HEK293T (cell line): ENCODE data around the gene KRT5.

Experiments
- CTCF ChIA-PET: fragments of 350-600 bp; formaldehyde crosslinking; extraction: SDS; loops from one replicate; lab custom pipeline; 2021; ENCODE audit warnings: antibody characterized with exemption, inconsistent platforms; lab: Yijun Ruan, JAX
- POLR2A ChIA-PET: fragments of 350-600 bp; formaldehyde crosslinking; extraction: SDS; loops from one replicate; lab custom pipeline; 2020; ENCODE audit warnings: antibody characterized with exemption, inconsistent platforms; lab: Yijun Ruan, JAX
- DNase-seq: peaks from one replicate; pipeline ENCODE4 v3.0.0; 2012; ENCODE audit warnings: mixed read lengths; ENCODE audit errors: extremely low spot score
- ARNT ChIP-seq: fragments of 450-650 bp; IDR thresholded peaks from 2 replicates; pipeline ENCODE4 v1.6.1; 2017; ENCODE audit warnings: mild to moderate bottlenecking
- BHLHE40 ChIP-seq: fragments of 450-650 bp; IDR thresholded peaks from 2 replicates; pipeline ENCODE4 v1.6.1; 2016; ENCODE audit warnings: mild to moderate bottlenecking, moderate library complexity, borderline replicate concordance
- CTBP1 ChIP-seq: fragments of 450-650 bp; IDR thresholded peaks from 2 replicates; pipeline ENCODE4 v1.6.1; 2016; ENCODE audit warnings: borderline replicate concordance
- ELF4 ChIP-seq: fragments of 450-650 bp; IDR thresholded peaks from 2 replicates; pipeline ENCODE4 v1.6.1; 2017; ENCODE audit warnings: antibody characterized with exemption
- FOXA1 ChIP-seq: fragments of 450-650 bp; IDR thresholded peaks from 2 replicates; pipeline ENCODE4 v1.6.1; 2016; ENCODE audit warnings: mild to moderate bottlenecking
- FOXK2 ChIP-seq: fragments of 450-650 bp; IDR thresholded peaks from 2 replicates; pipeline ENCODE4 v1.6.1; 2016; ENCODE audit warnings: mild to moderate bottlenecking
- FOXM1 ChIP-seq: fragments of 450-650 bp; IDR thresholded peaks from 2 replicates; pipeline ENCODE4 v1.6.1; 2017; ENCODE audit warnings: mild to moderate bottlenecking, borderline replicate concordance
- HDGF ChIP-seq: fragments of 450-650 bp; IDR thresholded peaks from 2 replicates; pipeline ENCODE4 v1.6.1; 2017; ENCODE audit warnings: antibody characterized with exemption, borderline replicate concordance
- L3MBTL2 ChIP-seq: fragments of 450-650 bp; conservative IDR thresholded peaks from 2 replicates; pipeline ENCODE4 v1.6.1; 2016; ENCODE audit warnings: mild to moderate bottlenecking
- LEF1 ChIP-seq: fragments of 450-650 bp; IDR thresholded peaks from 2 replicates; pipeline ENCODE4 v1.6.1; 2017; ENCODE audit warnings: mild to moderate bottlenecking, borderline replicate concordance
- NFRKB ChIP-seq: fragments of 450-650 bp; IDR thresholded peaks from 2 replicates; pipeline ENCODE4 v1.6.1; 2016; ENCODE audit warnings: mild to moderate bottlenecking, moderate library complexity
- PKNOX1 ChIP-seq: fragments of 450-650 bp; IDR thresholded peaks from 2 replicates; pipeline ENCODE4 v1.6.1; 2016
- SP1 ChIP-seq: fragments of 450-650 bp; IDR thresholded peaks from 2 replicates; pipeline ENCODE4 v1.6.1; 2017
- SUZ12 ChIP-seq: fragments of 450-650 bp; IDR thresholded peaks from 2 replicates; pipeline ENCODE4 v1.6.1; 2016; ENCODE audit warnings: mild to moderate bottlenecking
- TARDBP ChIP-seq: fragments of 450-650 bp; IDR thresholded peaks from 2 replicates; pipeline ENCODE4 v1.6.1; 2016
- ZNF384 ChIP-seq: fragments of 450-650 bp; IDR thresholded peaks from 2 replicates; pipeline ENCODE4 v1.6.1; 2016

Gene KRT5

DNA sequence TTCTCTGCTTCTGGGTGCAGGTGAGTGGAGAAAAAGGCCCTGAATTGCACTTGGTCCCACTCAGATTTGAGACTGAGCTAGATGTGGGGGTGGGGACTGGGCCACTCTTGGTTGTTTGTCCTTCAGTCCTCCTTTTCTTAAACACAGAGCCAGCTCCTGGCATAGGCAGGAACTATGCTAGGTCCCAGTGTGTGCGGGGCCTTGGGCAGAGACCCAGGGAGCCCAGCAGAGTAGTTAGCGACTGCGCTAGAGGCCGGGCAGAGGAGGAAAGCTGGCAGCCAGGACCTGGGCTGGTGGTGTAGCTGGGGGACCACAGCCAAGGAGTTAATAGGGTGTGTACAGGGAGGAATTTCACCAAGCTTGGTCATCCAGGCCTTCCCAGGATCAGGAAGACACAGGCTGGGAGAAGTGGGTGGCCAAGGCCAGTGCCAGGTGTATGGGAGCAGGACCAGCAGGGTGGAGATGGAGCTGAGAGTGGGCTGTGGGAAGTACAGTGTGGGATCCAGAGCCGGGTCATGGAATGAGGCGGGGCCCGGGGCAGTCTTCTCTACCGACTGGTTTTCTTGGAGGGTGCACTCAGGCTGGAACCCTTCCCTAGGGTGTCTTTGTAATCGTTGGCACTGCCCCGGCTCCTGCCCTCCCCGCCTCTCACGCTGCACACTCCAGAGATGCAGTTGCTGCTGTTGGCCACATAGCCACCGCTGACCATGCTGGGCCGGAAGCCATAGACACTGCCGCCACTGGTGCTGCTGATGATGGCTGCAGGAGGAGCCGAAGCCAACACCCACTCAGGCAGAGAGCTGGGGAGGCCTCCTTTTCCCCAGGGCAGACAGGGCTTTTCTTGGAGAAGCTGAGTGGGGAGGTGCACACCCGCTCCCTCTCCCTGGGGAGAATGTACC is 24.0 kb upstream of the KRT5 start:
- DNase-seq, result peak; percentile 17
- ChIA-PET POLR2A (no interaction called here), CTCF (no interaction called here)
- TF ChIP-seq FOXK2 (no peak), BHLHE40 (no peak), ZNF384 (no peak), TARDBP (no peak), SUZ12 (no peak), FOXA1 (no peak), CTBP1 (no peak), LEF1 (no peak), HDGF (no peak), L3MBTL2 (no peak), FOXM1 (no peak), SP1 (no peak), ARNT (no peak), NFRKB (no peak), PKNOX1 (no peak)

- CTCF ChIA-PET, result no interaction called here
- no peak for DNase-seq
- POLR2A ChIA-PET, result no interaction called here
- TF ChIP-seq FOXM1, result no peak
- TF ChIP-seq CTBP1, result no peak
- no peak for TF ChIP-seq ZNF384
- no peak for TF ChIP-seq ARNT
- TF ChIP-seq PKNOX1, result no peak
- no peak for TF ChIP-seq L3MBTL2
- no peak for TF ChIP-seq ELF4
- no peak for TF ChIP-seq BHLHE40
- TF ChIP-seq FOXA1, result no peak
- TF ChIP-seq SP1, result no peak
- no peak for TF ChIP-seq SUZ12
- TF ChIP-seq NFRKB, result no peak
- no peak for TF ChIP-seq LEF1
- TF ChIP-seq HDGF, result no peak
- no peak for TF ChIP-seq FOXK2
- no peak for TF ChIP-seq TARDBP
These were observed 22.7 kb upstream of the KRT5 start for GRCh38 chr12:52542785-52543318.

DNA sequence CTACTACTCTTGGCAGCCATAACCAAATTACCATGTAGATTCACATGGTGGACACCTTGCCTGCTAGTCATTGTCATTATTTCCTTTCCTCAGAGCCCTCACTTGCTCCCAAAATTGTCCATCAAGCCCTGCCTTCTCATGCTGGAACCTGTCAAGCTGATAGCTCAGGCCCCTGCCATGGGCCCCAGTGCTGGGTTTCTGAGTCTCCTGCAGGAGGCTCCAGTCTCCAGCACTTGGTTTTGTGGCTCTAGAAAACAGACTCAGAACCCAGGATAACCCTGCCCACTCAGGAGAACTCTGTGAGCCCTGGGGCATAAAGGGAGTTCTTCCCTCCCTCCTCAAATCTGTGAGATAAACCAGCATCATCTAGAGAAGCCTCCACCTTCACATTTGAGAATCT is 22.0 kb upstream of the KRT5 start:
- DNase-seq, result no peak
- ChIA-PET POLR2A (no interaction called here), CTCF (no interaction called here)
- TF ChIP-seq PKNOX1 (no peak), L3MBTL2 (no peak), SUZ12 (no peak), TARDBP (no peak), ARNT (no peak), ZNF384 (no peak), CTBP1 (no peak), SP1 (no peak), ELF4 (no peak), HDGF (no peak), LEF1 (no peak), FOXK2 (no peak), NFRKB (no peak)

DNA sequence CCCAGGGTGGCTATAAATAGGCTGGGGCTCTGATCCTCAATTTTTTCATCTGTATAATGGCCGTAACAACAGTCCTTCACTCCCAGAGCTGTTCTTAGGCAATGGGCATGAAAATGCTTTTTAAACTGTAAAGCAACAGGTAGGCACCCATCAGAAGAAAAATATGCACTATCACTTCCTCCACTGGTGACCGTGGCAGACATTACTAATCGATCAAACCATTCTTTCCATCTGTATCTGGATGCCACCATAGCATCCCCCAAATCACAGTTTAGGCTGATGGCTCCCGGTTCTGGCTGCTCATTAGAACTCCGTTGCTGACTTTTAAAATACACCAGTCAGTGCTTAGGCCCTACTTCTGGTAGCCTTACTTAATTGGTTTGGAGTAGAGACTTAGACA is 21.5 kb upstream of the KRT5 start:
- TF ChIP-seq LEF1 (no peak), FOXA1 (no peak)
- ChIA-PET POLR2A (no interaction called here), CTCF (no interaction called here)
- no peak for DNase-seq

- DNase-seq, result no peak
- POLR2A ChIA-PET, result no interaction called here
- CTCF ChIA-PET, result no interaction called here
- no peak for TF ChIP-seq NFRKB
- no peak for TF ChIP-seq L3MBTL2
- no peak for TF ChIP-seq CTBP1
- TF ChIP-seq ELF4, result no peak
- no peak for TF ChIP-seq FOXA1
- TF ChIP-seq LEF1, result no peak
- no peak for TF ChIP-seq HDGF
- no peak for TF ChIP-seq PKNOX1
- TF ChIP-seq FOXK2, result no peak
- TF ChIP-seq SP1, result no peak
- TF ChIP-seq ARNT, result no peak
These were observed 20.3 kb upstream of the KRT5 start for GRCh38 chr12:52540531-52540930.

DNA sequence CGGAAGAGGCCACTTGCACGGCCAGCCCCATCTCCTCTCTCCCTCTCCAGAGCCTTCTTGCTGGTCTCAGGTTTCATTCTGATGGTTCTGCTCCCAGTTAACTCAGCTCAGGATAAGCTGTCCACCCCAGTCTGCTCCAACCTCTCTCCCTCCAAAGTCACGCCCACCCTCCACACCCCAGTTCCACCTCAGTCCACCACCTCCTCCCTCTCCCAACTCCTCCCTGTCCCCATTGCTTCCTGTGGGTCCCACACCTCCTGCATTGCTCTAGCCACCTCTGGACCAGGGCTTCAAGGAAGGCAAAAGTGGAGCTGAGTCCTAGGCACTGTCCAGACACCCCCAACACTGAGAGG is 19.6 kb upstream of the KRT5 start:
- POLR2A ChIA-PET, result no interaction called here
- CTCF ChIA-PET, result no interaction called here
- TF ChIP-seq FOXK2, result no peak
- no peak for TF ChIP-seq TARDBP
- TF ChIP-seq ZNF384, result no peak
- no peak for TF ChIP-seq HDGF
- TF ChIP-seq LEF1, result no peak
- TF ChIP-seq ELF4, result no peak
- no peak for TF ChIP-seq ARNT
- TF ChIP-seq NFRKB, result no peak
- TF ChIP-seq L3MBTL2, result no peak
- TF ChIP-seq SP1, result no peak
- no peak for TF ChIP-seq BHLHE40
- no peak for TF ChIP-seq PKNOX1
- TF ChIP-seq CTBP1, result no peak
- no peak for TF ChIP-seq FOXA1
- no peak for TF ChIP-seq SUZ12
- DNase-seq, result no peak
